Body of pancreas (tissue), 4 donors: ENCODE measurements around the gene MRPL55.

Source experiments
- CTCF ChIP-seq, 7 experiments: fragments of 450-650 bp in 4 of 7; fragments of 200-600 bp in 3 of 7; sonication (generic) in 3 of 7; IDR thresholded peaks; one replicate each; pipeline ENCODE4 v1.5.1; 2016 to 2019; ENCODE audit warnings: antibody characterized with exemption in 7 of 7
- POLR2A ChIP-seq, 3 donors: fragments of 450-650 bp; IDR thresholded peaks; one replicate each; pipeline ENCODE4 v1.6.1; 2016; ENCODE audit warnings: antibody characterized with exemption in 3 of 3, mild to moderate bottlenecking in 2 of 3

- TF ChIP-seq POLR2A (IDR thresholded peaks at IDR 0.05) (no peak), CTCF (IDR thresholded peaks at IDR 0.05) (no peak)
Observed at GRCh38 chr1:228073857-228074545, 35.1 kb downstream of the MRPL55 start.
